ENCODE measurements around the gene BRSK2. TPM values are rescaled to one million over a fixed set of nuclear protein-coding genes. Genes with fewer than 3 reads are reported as not detected.
A peak's percentile ranks its signal among the peaks of the same experiment; 100 is the strongest.

The BRSK2 gene
- total RNA-seq, 4 donors from 2014 or later = 0.23 to 0.68 TPM; not detected in 2

- intact Hi-C loops (cut with DNase I; ENCODE audit: low total_unique reads) = no loop called here
- 52 to 56% methylated on average over 20 to 25 of the region's 25 CpGs for WGBS, 2 donors
- DNase-seq (ENCODE audit: low spot score in 2 of 2) = peak in 1 of 2 donors; percentile 72
- TF ChIP-seq CTCF (IDR thresholded peaks at IDR 0.05) = no peak
- TF ChIP-seq POLR2A (IDR thresholded peaks at IDR 0.05) = no peak
- no peak overlapping the region for H3K4me3 ChIP-seq (ENCODE audit: low read depth, poor library complexity, severe bottlenecking)
Measured at GRCh38 chr11:1348796-1349326, 40.9 kb upstream of the BRSK2 start.

- TF ChIP-seq POLR2A (IDR thresholded peaks at IDR 0.05) = no peak
- TF ChIP-seq CTCF (IDR thresholded peaks at IDR 0.05) = no peak
Measured at GRCh38 chr11:1349327-1350041, 40.2 kb upstream of the BRSK2 start.

GRCh38 chr11:1350086-1350725 lies 39.5 kb upstream of the BRSK2 start:
- 70 to 71% methylated on average over 20 to 21 of the region's 22 CpGs for WGBS, 2 donors
- H3K4me3 ChIP-seq (ENCODE audit: low read depth, poor library complexity, severe bottlenecking) = no peak overlapping the region
- TF ChIP-seq CTCF (IDR thresholded peaks at IDR 0.05) (no peak), POLR2A (IDR thresholded peaks at IDR 0.05) (no peak)
- intact Hi-C loops (cut with DNase I; ENCODE audit: low total_unique reads) = no loop called here
- no peak for DNase-seq (ENCODE audit: low spot score in 2 of 2)

More at GRCh38 chr11:1349327-1350041, 40.2 kb upstream of the BRSK2 start:
- peak in 1 of 2 donors; percentile 84 for DNase-seq (ENCODE audit: low spot score in 2 of 2)
- intact Hi-C loops (cut with DNase I; ENCODE audit: low total_unique reads) = no loop called here
- H3K4me3 ChIP-seq (ENCODE audit: low read depth, poor library complexity, severe bottlenecking) = no peak overlapping the region
- WGBS, 2 donors = 61 to 65% methylated on average over 25 to 27 of the region's 29 CpGs

- DNase-seq (ENCODE audit: low spot score in 2 of 2) = no peak
- no peak for TF ChIP-seq POLR2A (IDR thresholded peaks at IDR 0.05)
- no peak for TF ChIP-seq CTCF (IDR thresholded peaks at IDR 0.05)
- H3K4me3 ChIP-seq (ENCODE audit: low read depth, poor library complexity, severe bottlenecking) = no peak overlapping the region
- 70 to 74% methylated on average over 12 of the region's 12 CpGs for WGBS, 2 donors
- intact Hi-C loops (cut with DNase I; ENCODE audit: low total_unique reads) = no loop called here
Measured at GRCh38 chr11:1351278-1351937, 38.3 kb upstream of the BRSK2 start.

GRCh38 chr11:1352696-1353382 lies 36.9 kb upstream of the BRSK2 start:
- TF ChIP-seq CTCF (IDR thresholded peaks at IDR 0.05) (no peak), POLR2A (IDR thresholded peaks at IDR 0.05) (no peak)
- no peak for DNase-seq (ENCODE audit: low spot score in 2 of 2)
- no peak overlapping the region for H3K4me3 ChIP-seq (ENCODE audit: low read depth, poor library complexity, severe bottlenecking)
- intact Hi-C loops (cut with DNase I; ENCODE audit: low total_unique reads) = no loop called here
- WGBS, 2 donors = 70 to 82% methylated on average over 3 of the region's 8 CpGs
